Measurements from ENCODE around the gene RAB30. TPM values are rescaled to one million over a fixed set of nuclear protein-coding genes. Genes with fewer than 3 reads are reported as not detected.

RAB30 gene
- polyA plus RNA-seq, 1 donor from 2014 or later, result 36.4 TPM

GRCh38 chr11:83057721-83058120 lies 14.0 kb downstream of the RAB30 start:
- H3K9me2 ChIP-seq (ENCODE audit: insufficient read depth, low read length), result no peaks in the 10 kb centered on the region
- TF ChIP-seq EZH2 (IDR thresholded peaks at IDR 0.05; ENCODE audit: borderline replicate concordance, insufficient read depth, low read length, poor library complexity, severe bottlenecking) (no peak), REST (IDR thresholded peaks at IDR 0.05; ENCODE audit: borderline replicate concordance) (no peak), SMC3 (conservative IDR thresholded peaks at IDR 0.05; ENCODE audit: poor library complexity) (no peak), RAD21 (conservative IDR thresholded peaks at IDR 0.05) (no peak), CTCF (IDR thresholded peaks at IDR 0.05; ENCODE audit: poor library complexity, severe bottlenecking) (no peak), POLR2AphosphoS5 (IDR thresholded peaks at IDR 0.05) (no peak), MXI1 (conservative IDR thresholded peaks at IDR 0.05; ENCODE audit: poor library complexity, severe bottlenecking) (no peak), TAF1 (IDR thresholded peaks at IDR 0.05; ENCODE audit: low read depth) (no peak), EP300 (conservative IDR thresholded peaks at IDR 0.05; ENCODE audit: poor library complexity, severe bottlenecking) (no peak)
- no peak overlapping the region for H3K9ac ChIP-seq (ENCODE audit: low read length)
- H3K36me3 ChIP-seq (ENCODE audit: insufficient read depth, low read length), result no peaks in the 10 kb centered on the region
- no peak overlapping the region for H2AFZ ChIP-seq (ENCODE audit: low read depth, low read length)
- no peak overlapping the region for H3K4me3 ChIP-seq (ENCODE audit: low read length)
- no peaks in the 10 kb centered on the region for H4K20me1 ChIP-seq (ENCODE audit: insufficient read depth)
- peaks cover 51% of the 10 kb centered on the region for H3K79me2 ChIP-seq (replicated peaks; ENCODE audit: insufficient read depth, low read length)
- no peaks in the 10 kb centered on the region for H3K9me3 ChIP-seq (ENCODE audit: low read length)
- H3K27me3 ChIP-seq (ENCODE audit: insufficient read depth, low read depth, low read length), result no peaks in the 10 kb centered on the region
- no peaks in the 10 kb centered on the region for H3F3A ChIP-seq (ENCODE audit: insufficient read depth, low read length, poor library complexity, severe bottlenecking)
- no peak overlapping the region for H3K27ac ChIP-seq (ENCODE audit: low read length)
- H3K4me2 ChIP-seq (ENCODE audit: low read length), result no peak overlapping the region

- peaks cover 45% of the 10 kb centered on the region for H3K79me2 ChIP-seq (replicated peaks; ENCODE audit: insufficient read depth, low read length)
- no peak for TF ChIP-seq TAF1 (IDR thresholded peaks at IDR 0.05; ENCODE audit: low read depth)
- TF ChIP-seq SMC3 (conservative IDR thresholded peaks at IDR 0.05; ENCODE audit: poor library complexity), result no peak
- no peak for TF ChIP-seq POLR2AphosphoS5 (IDR thresholded peaks at IDR 0.05)
- no peak for TF ChIP-seq CTCF (IDR thresholded peaks at IDR 0.05; ENCODE audit: poor library complexity, severe bottlenecking)
- no peak for TF ChIP-seq MXI1 (conservative IDR thresholded peaks at IDR 0.05; ENCODE audit: poor library complexity, severe bottlenecking)
- TF ChIP-seq EZH2 (IDR thresholded peaks at IDR 0.05; ENCODE audit: borderline replicate concordance, insufficient read depth, low read length, poor library complexity, severe bottlenecking), result no peak
- no peak for TF ChIP-seq REST (IDR thresholded peaks at IDR 0.05; ENCODE audit: borderline replicate concordance)
- TF ChIP-seq RAD21 (conservative IDR thresholded peaks at IDR 0.05), result no peak
- TF ChIP-seq EP300 (conservative IDR thresholded peaks at IDR 0.05; ENCODE audit: poor library complexity, severe bottlenecking), result no peak
- no peaks in the 10 kb centered on the region for H3K9me3 ChIP-seq (ENCODE audit: low read length)
- H3K36me3 ChIP-seq (ENCODE audit: insufficient read depth, low read length), result no peaks in the 10 kb centered on the region
- H2AFZ ChIP-seq (ENCODE audit: low read depth, low read length), result no peak overlapping the region
- no peaks in the 10 kb centered on the region for H3K9me2 ChIP-seq (ENCODE audit: insufficient read depth, low read length)
- no peaks in the 10 kb centered on the region for H3F3A ChIP-seq (ENCODE audit: insufficient read depth, low read length, poor library complexity, severe bottlenecking)
- H4K20me1 ChIP-seq (ENCODE audit: insufficient read depth), result no peaks in the 10 kb centered on the region
- no peak overlapping the region for H3K4me3 ChIP-seq (ENCODE audit: low read length)
- H3K27me3 ChIP-seq (ENCODE audit: insufficient read depth, low read depth, low read length), result no peaks in the 10 kb centered on the region
- H3K4me2 ChIP-seq (ENCODE audit: low read length), result no peak overlapping the region
- H3K27ac ChIP-seq (ENCODE audit: low read length), result no peak overlapping the region
- no peak overlapping the region for H3K9ac ChIP-seq (ENCODE audit: low read length)
Observed at GRCh38 chr11:83056611-83057010, 15.1 kb downstream of the RAB30 start.
